PC-3 (cell line): Measurements from ENCODE around the gene TLR8. TPM values are rescaled to one million over a fixed set of nuclear protein-coding genes. Genes with fewer than 3 reads are reported as not detected.

ENCODE experiments used
- ATAC-seq: fragments of 200-7000 bp; cut with Tn5 transposase; 2 replicates; pipeline ENCODE4 v1.9.1; 2020; ENCODE audit warnings: mild to moderate bottlenecking, moderate library complexity
- BruUV-seq: library from RNA; stranded (reverse); fragments of 400-500 nt; replicated peaks from 2 replicates; lab custom pipeline; 2021; lab: Mats Ljungman, UMichigan
- CTCF ChIA-PET: fragments of 300-600 bp; sonication (Branson Sonifier 250); formaldehyde crosslinking; loops from one replicate; lab custom pipeline; 2022; ENCODE audit warnings: antibody characterized with exemption; lab: Charles Lee
- POLR2A ChIA-PET: fragments of 300-600 bp; sonication (Branson Sonifier 250); formaldehyde crosslinking; loops from one replicate; lab custom pipeline; 2022; ENCODE audit warnings: antibody characterized with exemption; ENCODE audit not compliant: unreplicated experiment; lab: Charles Lee
- DNase-seq: peaks from one replicate; pipeline ENCODE4 v3.0.0-alpha.2; 2015
- H2AFZ ChIP-seq: fragments of 300-600 bp; sonication (generic); 2 replicates; pipeline ENCODE4 v1.6.0; 2016; ENCODE audit warnings: antibody characterized with exemption, low read length
- H3F3A ChIP-seq: fragments of 300-600 bp; sonication (generic); one replicate; pipeline ENCODE4 v1.6.0; 2017; ENCODE audit warnings: antibody characterized with exemption, low read length, control low read depth, mild to moderate bottlenecking; ENCODE audit not compliant: unreplicated experiment
- H3K27ac ChIP-seq: fragments of 300-600 bp; sonication (generic); 2 replicates; pipeline ENCODE4 v1.5.1; 2016; ENCODE audit warnings: mild to moderate bottlenecking, low read length
- H3K27me3 ChIP-seq: fragments of 300-600 bp; sonication (generic); 2 replicates; pipeline ENCODE4 v1.6.1; 2016; ENCODE audit warnings: low read length, mixed read lengths
- H3K36me3 ChIP-seq: fragments of 300-600 bp; sonication (generic); 2 replicates; pipeline ENCODE4 v1.6.1; 2016; ENCODE audit warnings: low read depth, mixed run types, low read length, mixed read lengths
- H3K4me1 ChIP-seq: fragments of 300-600 bp; sonication (generic); 2 replicates; pipeline ENCODE4 v1.5.1; 2016; ENCODE audit warnings: low read length; ENCODE audit not compliant: insufficient read depth
- H3K4me2 ChIP-seq: fragments of 300-600 bp; sonication (generic); 2 replicates; pipeline ENCODE4 v1.6.0; 2016; ENCODE audit warnings: low read length
- H3K4me3 ChIP-seq: fragments of 300-600 bp; sonication (generic); 2 replicates; pipeline ENCODE4 v1.5.1; 2016; ENCODE audit warnings: mild to moderate bottlenecking, low read length, mixed read lengths
- H3K79me2 ChIP-seq: fragments of 300-600 bp; sonication (generic); 2 replicates; pipeline ENCODE4 v1.6.1; 2017; ENCODE audit warnings: low read length, mixed read lengths
- H3K9ac ChIP-seq: fragments of 300-600 bp; sonication (generic); 2 replicates; pipeline ENCODE4 v1.6.0; 2016; ENCODE audit warnings: mild to moderate bottlenecking, low read length
- H3K9me2 ChIP-seq: fragments of 300-600 bp; sonication (generic); replicated peaks from 2 replicates; pipeline ENCODE4 v1.6.1; 2016; ENCODE audit warnings: mixed run types, low read length, mixed read lengths
- H3K9me3 ChIP-seq: fragments of 300-600 bp; sonication (generic); 2 replicates; pipeline ENCODE4 v1.6.1; 2016; ENCODE audit warnings: low read length, mixed read lengths
- H4K20me1 ChIP-seq: fragments of 300-600 bp; sonication (generic); 2 replicates; pipeline ENCODE4 v1.6.1; 2016; ENCODE audit warnings: low read length, mixed read lengths
- EZH2 ChIP-seq: fragments of 300-600 bp; sonication (generic); IDR thresholded peaks from one replicate; pipeline ENCODE4 v1.6.1; 2017; ENCODE audit warnings: antibody characterized with exemption, mild to moderate bottlenecking, low read length; ENCODE audit not compliant: unreplicated experiment
- EZH2phosphoT487 ChIP-seq: fragments of 300-600 bp; sonication (generic); IDR thresholded peaks from 2 replicates; pipeline ENCODE4 v1.6.1; 2018; ENCODE audit warnings: mild to moderate bottlenecking, antibody characterized with exemption, low read length, borderline replicate concordance
- intact Hi-C: fragments of 100-400 bp; cut with micrococcal nuclease; formaldehyde crosslinking; loops from 2 replicates; pipeline ENCODE4 v1.9.0; 2023
- total RNA-seq: library from RNA; depleted of rRNA; stranded (reverse); fragments of >200 nt; gene quantifications from 2 replicates; pipeline ENCODE4 v1.2.3, GENCODE V29; 2014
- TF ChIP-seq, protein P1 (sequence below): fragments of 300-600 bp; sonication (generic); conservative IDR thresholded peaks from 2 replicates; pipeline ENCODE4 v1.5.1; 2017; ENCODE audit warnings: antibody characterized with exemption, low read depth, mild to moderate bottlenecking, low read length

TLR8 gene
- total RNA-seq, 1 experiment from 2014 or later = not detected

DNA sequence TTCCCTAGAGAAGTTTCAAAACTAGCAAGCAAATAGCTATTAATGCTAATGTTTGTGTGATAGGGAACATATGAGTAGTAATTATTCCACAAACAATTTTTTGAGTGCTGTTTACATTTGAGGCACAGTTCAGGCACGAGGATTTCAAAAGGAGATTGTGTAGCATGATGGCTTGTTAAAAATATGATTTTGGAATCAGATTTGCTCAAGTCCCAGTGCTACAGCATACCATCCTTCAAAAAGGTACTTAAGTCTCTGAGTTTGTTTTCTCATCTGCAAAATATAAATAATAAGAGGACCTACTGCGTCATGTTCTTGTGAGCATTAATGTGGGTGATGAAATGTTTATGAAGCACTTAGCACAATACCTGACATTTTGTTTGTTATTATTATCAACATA lies 11.3 kb downstream of the TLR8 start:
- Histone ChIP-seq H3K36me3 (no peaks in the 10 kb centered on the region), H4K20me1 (no peaks in the 10 kb centered on the region), H3K9ac (no peak overlapping the region), H3K79me2 (no peaks in the 10 kb centered on the region), H3K4me3 (no peak overlapping the region), H3K9me3 (no peaks in the 10 kb centered on the region), H3K27ac (no peak overlapping the region), H3F3A (no peaks in the 10 kb centered on the region), H3K4me1 (0 out of 2 replicates have a peak, but pooled peaks cover 6% of the 10 kb centered on the region), H3K9me2 (no peaks in the 10 kb centered on the region), H3K27me3 (no peaks in the 10 kb centered on the region), H2AFZ (no peak overlapping the region), H3K4me2 (no peak overlapping the region)
- DNase-seq (no peak), ATAC-seq (no peak)
- intact Hi-C loops = no loop called here
- no TSS peak for BruUV-seq
- ChIA-PET POLR2A (no interaction called here), CTCF (no interaction called here)
- TF ChIP-seq EZH2phosphoT487 (no peak), EZH2 (no peak)
- TF ChIP-seq, protein P1, sequence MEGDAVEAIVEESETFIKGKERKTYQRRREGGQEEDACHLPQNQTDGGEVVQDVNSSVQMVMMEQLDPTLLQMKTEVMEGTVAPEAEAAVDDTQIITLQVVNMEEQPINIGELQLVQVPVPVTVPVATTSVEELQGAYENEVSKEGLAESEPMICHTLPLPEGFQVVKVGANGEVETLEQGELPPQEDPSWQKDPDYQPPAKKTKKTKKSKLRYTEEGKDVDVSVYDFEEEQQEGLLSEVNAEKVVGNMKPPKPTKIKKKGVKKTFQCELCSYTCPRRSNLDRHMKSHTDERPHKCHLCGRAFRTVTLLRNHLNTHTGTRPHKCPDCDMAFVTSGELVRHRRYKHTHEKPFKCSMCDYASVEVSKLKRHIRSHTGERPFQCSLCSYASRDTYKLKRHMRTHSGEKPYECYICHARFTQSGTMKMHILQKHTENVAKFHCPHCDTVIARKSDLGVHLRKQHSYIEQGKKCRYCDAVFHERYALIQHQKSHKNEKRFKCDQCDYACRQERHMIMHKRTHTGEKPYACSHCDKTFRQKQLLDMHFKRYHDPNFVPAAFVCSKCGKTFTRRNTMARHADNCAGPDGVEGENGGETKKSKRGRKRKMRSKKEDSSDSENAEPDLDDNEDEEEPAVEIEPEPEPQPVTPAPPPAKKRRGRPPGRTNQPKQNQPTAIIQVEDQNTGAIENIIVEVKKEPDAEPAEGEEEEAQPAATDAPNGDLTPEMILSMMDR = no peak

GRCh38 chrX:12919051-12919450 lies 12.6 kb downstream of the TLR8 start:
- ChIA-PET POLR2A (interaction anchor here (0.6 kb wide), 1 partner anchor 71 kb away, joined by 4 read pairs; no protein-coding TSS in a partner anchor), CTCF (no interaction called here)
- Histone ChIP-seq H3F3A (no peaks in the 10 kb centered on the region), H4K20me1 (no peaks in the 10 kb centered on the region), H3K27ac (no peak overlapping the region), H3K9me2 (no peaks in the 10 kb centered on the region), H3K4me2 (no peak overlapping the region), H3K4me3 (no peak overlapping the region), H3K27me3 (no peaks in the 10 kb centered on the region), H3K36me3 (no peaks in the 10 kb centered on the region), H3K9ac (no peak overlapping the region), H3K79me2 (no peaks in the 10 kb centered on the region), H3K4me1 (no peaks in the 10 kb centered on the region), H3K9me3 (no peaks in the 10 kb centered on the region), H2AFZ (no peak overlapping the region)
- intact Hi-C loops = no loop called here
- DNase-seq (no peak), ATAC-seq (no peak)
- no TSS peak for BruUV-seq
- no peak for TF ChIP-seq EZH2phosphoT487
- TF ChIP-seq EZH2 = no peak
- TF ChIP-seq, protein P1 = no peak

DNA sequence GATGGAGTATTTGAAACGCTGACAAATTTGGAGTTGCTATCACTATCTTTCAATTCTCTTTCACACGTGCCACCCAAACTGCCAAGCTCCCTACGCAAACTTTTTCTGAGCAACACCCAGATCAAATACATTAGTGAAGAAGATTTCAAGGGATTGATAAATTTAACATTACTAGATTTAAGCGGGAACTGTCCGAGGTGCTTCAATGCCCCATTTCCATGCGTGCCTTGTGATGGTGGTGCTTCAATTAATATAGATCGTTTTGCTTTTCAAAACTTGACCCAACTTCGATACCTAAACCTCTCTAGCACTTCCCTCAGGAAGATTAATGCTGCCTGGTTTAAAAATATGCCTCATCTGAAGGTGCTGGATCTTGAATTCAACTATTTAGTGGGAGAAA lies 13.2 kb downstream of the TLR8 start:
- H3K27ac ChIP-seq = no peak overlapping the region
- POLR2A ChIA-PET = interaction anchor here (0.6 kb wide), 1 partner anchor 72 kb away, joined by 4 read pairs; no protein-coding TSS in a partner anchor
- no peaks in the 10 kb centered on the region for H3K9me3 ChIP-seq
- H3K9me2 ChIP-seq = no peaks in the 10 kb centered on the region
- BruUV-seq = no TSS peak
- no peaks in the 10 kb centered on the region for H3K27me3 ChIP-seq
- intact Hi-C loops = no loop called here
- H3K79me2 ChIP-seq = no peaks in the 10 kb centered on the region
- no peaks in the 10 kb centered on the region for H3K36me3 ChIP-seq
- TF ChIP-seq EZH2 (no peak), EZH2phosphoT487 (no peak)
- TF ChIP-seq, protein P1 = no peak
- H3K4me3 ChIP-seq = no peak overlapping the region
- ATAC-seq = no peak
- H3K4me2 ChIP-seq = no peak overlapping the region
- CTCF ChIA-PET = no interaction called here
- no peaks in the 10 kb centered on the region for H3K4me1 ChIP-seq
- H3F3A ChIP-seq = no peaks in the 10 kb centered on the region
- no peak for DNase-seq
- H2AFZ ChIP-seq = no peak overlapping the region
- no peaks in the 10 kb centered on the region for H4K20me1 ChIP-seq
- no peak overlapping the region for H3K9ac ChIP-seq
